GM21717 (cell line): ENCODE data around the gene CNKSR1.

Experiments
- ATAC-seq: cut with Tn5 transposase; IDR thresholded peaks from one replicate; pipeline ENCODE4 v1.9.1; 2021; ENCODE audit warnings: mild to moderate bottlenecking, moderate library complexity; ENCODE audit not compliant: unreplicated experiment

CNKSR1 gene, protein sequence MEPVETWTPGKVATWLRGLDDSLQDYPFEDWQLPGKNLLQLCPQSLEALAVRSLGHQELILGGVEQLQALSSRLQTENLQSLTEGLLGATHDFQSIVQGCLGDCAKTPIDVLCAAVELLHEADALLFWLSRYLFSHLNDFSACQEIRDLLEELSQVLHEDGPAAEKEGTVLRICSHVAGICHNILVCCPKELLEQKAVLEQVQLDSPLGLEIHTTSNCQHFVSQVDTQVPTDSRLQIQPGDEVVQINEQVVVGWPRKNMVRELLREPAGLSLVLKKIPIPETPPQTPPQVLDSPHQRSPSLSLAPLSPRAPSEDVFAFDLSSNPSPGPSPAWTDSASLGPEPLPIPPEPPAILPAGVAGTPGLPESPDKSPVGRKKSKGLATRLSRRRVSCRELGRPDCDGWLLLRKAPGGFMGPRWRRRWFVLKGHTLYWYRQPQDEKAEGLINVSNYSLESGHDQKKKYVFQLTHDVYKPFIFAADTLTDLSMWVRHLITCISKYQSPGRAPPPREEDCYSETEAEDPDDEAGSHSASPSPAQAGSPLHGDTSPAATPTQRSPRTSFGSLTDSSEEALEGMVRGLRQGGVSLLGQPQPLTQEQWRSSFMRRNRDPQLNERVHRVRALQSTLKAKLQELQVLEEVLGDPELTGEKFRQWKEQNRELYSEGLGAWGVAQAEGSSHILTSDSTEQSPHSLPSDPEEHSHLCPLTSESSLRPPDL

DNA sequence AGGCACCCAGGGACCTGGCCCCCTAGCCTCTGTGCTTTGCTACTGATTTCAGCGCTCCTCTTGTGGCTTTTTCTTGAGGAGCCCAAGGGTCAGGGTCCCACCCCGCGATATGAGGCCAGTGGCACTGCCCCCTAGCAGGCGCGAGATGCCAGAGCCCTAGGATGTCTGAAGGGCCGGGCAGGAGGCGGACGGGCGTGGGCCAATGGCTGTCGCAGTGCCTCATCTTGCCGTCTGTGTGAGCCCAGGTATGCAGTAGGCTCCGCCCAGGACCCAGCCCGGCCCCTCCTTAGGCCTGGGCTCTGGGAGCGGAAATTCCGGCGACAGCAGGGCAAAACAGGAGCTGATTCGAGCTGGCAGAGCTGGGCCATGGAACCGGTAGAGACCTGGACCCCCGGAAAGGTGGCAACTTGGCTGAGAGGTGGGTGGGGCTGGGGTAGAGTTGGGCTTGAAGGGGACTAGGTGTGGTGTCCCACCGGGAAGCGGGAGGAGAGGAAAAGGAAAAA is at the start of gene CNKSR1:
Gene CNKSR1, plus strand, starts transcription at position 310 of the 503 bp plus-strand sequence. Its CDS starts 57 bp downstream, at position 367.
- no peak for ATAC-seq

DNA sequence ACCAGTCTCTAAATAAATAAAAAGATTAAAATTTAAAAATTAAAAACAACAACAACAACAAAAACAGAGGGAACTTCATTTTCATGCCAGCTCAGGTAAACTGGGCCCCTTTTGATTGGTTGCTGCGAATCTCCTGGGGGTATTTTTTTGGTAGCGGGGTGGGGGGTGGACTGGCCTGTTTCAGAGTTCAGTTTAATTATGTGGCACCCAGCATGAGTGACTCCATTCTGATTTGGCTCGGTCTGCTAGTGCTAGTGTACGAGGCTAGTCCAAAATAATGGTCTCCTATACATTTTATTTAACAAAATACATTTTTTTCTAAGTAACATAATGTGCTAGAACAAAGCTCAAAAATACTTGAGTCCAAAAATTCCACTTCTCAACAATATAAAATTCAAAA is 47.5 kb upstream of the CNKSR1 start:
- ATAC-seq: no peak

DNA sequence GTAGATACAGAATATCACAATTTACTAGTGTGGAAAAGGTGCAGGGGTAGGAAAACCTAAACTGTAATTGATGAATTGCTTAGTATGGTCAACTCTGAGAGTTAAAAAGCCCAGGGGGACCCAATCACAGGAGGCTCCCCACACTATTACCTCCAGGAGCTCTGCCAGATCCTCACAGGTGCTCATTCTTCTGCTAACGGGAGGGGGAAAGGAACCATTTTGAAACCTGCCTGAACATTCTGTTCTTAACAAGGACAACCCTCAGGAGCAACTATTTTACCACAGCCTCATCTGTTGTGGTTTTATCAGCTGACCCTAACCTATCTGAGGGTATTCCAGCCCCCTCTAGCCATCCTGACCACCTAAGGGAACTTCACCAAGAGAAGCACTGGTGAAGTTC is 46.6 kb upstream of the CNKSR1 start:
- no peak for ATAC-seq

DNA sequence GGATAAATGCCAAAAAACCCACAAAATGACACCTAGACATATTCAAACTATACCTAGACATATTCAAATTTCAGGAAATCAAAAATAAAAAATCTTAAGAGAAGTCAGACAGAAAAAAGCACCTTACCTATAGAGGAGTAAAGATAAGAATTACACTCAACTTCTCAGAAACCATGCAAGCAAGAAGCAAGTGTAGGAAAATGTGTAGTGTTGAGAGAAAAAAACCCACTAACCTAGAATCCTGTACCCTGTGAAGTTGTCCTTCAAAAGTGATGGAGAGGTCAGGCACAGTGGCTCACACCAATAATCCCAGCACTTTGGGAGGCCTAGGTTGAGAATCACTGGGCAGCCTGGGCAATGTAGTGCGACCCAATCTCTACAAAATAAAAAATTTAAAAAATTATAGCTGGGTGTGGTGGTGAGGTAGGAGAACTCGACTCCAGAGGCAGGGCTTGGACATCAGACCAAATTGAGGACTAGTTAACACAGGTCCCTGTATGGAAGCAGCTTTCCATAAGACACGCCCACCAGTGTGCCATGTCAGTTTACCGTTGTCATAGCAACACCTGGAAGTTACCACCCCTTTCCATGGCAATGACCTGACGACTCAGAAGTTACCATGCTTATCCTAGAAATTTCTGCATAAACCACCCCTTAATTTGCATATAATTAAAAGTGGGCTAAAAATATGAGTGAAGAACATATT is 45.0 kb upstream of the CNKSR1 start:
- ATAC-seq: no peak

DNA sequence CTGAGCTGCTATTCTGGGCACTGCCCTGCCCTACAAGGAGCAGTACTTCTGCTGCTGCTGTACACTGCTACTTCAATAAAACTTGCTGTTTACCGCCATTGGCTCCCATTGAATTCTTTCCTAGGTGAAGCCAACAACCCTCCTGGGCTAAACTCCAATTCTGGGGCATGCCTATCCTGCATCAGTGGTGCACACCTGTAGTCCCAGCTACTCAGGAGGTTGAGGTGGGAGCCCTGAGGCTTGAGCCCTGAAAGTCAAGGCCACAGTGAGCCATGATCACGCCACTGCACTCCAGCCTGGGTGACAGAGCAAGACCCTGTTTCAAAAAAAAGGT is 44.5 kb upstream of the CNKSR1 start:
- no peak for ATAC-seq

DNA sequence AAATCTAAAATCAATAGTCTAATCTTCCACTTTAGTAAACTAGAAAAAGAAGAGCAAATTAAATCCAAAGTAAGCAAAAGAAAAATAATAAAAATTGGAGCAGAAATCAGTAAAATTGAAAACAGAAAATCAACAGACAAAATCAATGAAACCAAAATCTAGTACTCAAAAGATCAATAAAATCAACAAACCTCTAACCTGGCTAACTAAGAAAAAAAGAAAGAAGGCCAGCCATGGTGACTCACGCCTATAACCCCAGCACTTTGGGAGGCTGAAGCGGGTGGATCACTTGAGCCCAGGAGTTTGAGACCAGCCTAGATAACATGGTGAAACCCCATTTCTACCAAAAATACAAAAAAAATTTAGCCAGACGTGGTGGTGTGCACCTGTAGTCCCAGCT is 42.8 kb upstream of the CNKSR1 start:
- ATAC-seq: no peak

DNA sequence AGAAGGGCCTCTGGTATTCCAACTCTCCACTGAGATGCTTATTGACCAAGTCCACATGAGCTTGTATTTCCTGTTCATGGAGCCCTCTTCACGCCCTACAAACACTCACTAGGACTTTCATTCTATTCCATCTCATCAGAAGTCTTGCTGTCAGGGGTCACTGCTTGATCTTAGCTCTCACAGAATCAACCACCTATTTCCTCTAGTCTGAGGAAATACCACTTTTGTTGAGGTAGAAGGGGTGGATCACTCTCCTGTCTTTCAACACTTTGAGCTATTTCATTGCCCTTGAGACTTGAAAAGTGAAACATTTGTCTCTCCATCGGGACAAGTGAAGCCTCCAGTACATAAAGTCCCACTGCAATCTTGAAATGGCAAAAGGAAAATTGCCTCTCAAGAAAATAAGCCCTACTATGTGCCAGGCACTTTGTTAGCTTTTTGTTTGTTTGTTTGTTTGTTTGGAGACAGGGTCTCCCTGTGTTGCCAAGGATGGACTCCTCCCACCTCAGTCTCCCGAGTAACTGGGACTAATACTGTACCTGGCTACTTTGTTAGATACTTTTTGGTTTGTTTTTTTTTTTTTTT is 38.2 kb upstream of the CNKSR1 start:
- ATAC-seq: no peak

DNA sequence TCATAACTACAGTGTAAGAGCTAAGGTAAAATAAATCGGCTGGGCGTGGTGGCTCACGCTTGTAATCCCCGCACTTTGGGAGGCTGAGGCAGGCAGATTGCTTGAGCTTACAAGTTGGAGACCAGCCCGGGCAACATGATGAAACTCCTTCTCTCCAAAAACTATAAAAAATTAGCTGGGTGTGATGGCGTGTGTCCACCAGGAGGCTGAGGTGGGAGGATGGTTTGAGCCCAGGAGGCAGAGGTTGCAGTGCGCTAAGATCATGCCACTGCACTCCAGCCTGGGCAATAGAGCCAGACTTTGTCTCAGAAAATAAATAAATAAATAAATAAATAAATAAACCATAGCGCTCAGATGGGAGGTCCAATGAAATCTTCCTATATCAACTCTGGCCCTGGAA is 35.1 kb upstream of the CNKSR1 start:
- no peak for ATAC-seq

DNA sequence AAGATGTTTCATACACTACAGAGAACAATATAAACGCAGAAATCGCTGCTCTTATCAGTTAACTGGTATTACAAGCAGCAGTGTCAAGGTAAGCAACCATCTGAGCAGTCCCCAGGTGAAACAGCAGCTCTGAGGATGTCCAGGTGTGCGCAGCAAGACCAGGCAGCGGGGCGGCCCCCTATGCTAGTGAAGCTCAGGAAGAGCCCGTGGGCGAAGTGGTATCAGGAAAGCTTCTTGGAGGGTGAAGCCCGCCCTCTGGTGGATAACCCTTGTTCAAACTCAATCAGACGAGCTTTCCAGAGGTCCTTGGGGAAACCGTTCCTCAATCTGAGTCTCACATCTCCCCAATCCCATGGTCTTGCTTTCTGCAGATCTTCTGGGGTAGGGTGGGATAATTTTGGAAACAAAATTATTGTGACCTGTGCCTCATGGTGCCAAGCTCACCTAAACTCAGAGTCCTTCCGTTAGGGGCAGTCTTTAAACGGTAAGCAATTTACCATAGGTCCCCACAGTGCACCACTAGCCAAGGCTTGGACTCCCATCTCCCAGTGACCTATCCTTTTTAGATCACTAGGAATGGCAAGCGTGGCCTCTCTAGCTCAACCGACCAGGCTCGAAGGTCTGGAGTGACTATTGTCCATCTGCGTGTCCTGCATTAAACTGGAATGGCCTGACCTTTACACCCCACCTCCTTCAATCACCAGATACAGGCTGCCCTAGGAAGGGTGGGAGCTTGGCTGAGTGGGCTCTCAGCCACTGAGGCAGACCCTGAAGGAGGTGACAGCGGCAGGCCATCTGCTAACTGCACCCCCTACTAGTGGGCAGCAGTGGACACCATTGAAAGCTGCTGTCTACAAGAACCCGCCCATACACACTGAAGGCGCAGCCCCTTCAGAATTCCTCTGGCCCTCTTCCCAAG is 32.0 kb upstream of the CNKSR1 start:
- ATAC-seq: no peak

DNA sequence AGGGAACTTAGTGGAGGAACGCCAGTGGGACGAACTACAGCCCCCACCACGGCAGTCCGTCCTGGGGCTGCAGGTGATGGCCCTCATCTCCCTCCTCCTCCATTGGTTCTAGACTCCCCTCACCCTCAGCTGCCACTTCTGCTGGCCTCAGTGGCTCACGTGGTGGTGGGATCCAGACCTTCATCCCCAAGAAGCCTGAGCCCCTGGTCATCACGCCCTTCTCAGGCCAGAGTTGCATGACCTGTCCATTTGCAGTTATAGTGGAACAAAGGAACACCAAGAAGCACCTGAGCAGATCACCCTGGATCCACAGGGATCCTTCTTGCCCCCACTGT is 31.4 kb upstream of the CNKSR1 start:
- ATAC-seq: no peak

DNA sequence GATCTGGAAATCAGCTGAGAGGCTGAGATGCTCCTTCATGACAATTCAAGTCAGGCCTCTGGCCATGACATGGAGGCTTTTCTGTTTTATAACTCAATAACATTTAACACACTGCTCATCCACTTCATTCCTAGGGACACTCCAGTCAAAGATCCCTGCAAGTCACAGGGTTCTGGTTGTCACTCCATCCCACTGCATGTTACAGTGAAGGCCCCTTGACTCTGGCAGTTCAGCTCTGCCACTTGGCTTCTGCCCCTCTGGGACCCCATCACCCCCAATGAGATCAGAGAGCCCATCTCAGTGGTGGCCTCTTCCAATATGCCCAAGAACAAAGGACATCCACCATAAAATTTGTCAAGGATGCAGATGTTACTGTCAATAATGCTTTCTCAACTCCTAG is 28.4 kb upstream of the CNKSR1 start:
- ATAC-seq: no peak

DNA sequence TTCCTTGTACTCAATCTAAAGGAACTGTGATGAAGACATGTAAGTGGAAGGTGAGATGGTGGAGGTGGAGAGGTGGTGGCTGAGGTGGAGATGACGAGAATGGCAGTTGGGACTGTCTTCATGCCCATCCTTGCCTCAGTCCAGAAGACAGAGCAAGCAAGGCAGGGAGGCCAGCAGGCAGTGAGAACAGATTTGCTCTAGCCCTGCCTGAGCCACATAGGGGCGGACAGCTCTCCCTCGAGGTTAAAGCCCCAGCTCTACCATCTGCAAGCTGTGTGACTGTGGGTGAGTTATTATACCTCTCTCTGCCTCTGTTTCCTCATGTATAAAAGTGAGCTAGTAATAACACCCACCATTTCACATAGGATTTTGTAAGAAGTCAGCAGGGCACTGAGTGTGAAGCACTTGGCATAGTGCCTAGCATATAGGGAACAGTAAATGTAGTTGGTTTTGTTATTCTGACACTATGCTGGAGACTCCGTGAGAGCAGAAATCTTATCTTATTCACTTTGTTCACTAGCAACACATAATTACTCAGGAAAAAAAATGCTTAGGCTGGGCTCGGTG is 23.2 kb upstream of the CNKSR1 start:
- no peak for ATAC-seq

DNA sequence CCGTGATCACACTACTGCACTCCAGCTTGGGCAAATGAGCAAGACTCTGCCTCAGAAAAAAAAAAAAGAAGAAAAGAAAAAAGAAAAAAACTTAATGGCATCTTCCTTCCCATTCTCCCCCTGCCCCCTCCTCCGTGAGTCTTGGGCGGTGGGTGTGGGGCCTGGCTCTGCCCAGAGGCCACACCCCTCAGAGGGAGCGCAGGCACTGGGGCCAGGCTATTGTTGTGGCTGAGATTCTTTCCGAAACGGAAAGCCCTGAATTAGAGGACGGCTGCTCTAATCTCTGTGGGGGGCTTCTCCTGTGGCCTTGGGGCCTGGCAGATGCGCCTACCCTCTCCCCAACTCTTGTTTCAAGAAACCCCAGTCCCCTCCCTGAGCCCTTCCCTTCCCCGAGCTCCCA is 22.5 kb upstream of the CNKSR1 start:
- ATAC-seq: no peak

DNA sequence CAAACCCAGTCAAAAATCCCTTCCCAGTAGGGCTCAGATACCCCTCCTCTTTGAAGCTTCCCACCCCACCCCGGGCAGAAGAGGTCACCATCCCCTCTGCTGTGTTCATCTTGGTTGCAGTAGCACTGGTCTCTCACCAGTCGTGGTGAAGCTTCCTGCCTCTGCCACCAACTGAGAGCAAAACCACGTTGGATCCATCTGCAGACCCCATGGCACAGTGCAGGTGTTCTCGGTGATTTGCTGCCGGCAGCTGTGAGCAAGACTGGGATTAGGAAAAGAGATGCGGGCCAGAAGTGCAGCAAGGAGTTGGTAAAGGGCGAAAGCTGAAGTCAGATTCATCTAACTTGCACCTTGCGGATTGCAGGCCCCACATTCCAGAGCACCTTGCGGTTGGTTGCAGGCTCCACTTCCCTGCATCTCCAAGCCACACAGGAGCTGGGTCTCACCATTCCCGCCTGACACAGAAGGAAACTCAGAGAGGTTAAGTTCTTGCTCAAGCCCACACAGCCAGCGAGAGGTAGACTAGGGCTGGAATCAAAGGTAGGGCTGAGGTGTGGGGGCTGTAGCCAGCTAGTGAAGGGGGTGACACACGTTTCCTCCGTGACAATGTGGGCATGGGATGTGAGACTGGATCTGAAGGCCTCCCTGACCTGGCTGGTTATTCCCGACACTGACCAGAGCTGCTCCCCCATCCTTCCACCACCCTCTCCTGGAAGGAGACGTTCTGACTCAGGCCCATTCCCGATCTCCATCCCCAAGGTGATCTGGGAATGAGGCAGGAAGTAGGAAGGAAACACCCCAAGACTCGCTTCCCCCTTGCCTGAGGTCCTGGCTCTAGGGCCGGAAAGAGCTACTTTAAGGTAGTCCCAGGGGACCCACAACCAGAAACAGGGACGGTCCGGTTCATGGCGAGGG is 21.7 kb upstream of the CNKSR1 start:
- no peak for ATAC-seq

DNA sequence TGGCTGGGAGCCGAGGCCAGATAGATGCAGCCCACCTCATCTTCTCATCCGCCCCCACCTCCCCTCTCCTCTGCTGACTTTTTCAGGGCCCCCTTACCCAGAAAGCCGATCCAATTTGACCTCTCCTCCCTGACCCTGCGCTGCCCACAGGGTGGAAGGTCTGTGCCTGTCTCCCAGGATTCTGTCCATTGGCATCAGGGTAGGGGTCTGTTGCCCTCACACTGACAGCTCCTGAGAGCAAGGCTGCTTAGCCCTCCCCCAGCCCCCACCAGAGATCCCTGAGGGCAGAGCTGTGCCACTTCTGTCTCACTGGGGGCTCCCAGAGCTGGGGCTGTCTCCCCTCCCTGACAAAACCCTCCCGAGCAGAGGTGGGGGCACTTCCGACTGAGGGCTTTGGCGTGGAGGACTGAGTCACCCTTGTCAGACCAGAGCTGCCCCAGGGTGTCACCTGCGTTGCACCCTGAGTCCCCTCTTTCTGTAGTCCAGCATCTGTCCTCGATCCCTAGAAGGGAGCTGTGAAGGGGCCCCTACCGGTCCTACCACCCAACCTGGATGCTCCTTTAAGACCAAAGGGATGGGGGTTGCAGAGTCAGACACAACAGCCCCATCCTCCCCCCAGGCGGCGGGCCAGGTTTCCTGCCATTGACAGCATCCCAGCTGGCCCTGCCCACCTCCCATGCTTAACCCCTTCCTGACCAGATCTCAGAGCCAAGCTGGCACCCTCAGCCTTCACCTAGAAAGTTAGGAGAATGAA is 20.8 kb upstream of the CNKSR1 start:
- no peak for ATAC-seq

DNA sequence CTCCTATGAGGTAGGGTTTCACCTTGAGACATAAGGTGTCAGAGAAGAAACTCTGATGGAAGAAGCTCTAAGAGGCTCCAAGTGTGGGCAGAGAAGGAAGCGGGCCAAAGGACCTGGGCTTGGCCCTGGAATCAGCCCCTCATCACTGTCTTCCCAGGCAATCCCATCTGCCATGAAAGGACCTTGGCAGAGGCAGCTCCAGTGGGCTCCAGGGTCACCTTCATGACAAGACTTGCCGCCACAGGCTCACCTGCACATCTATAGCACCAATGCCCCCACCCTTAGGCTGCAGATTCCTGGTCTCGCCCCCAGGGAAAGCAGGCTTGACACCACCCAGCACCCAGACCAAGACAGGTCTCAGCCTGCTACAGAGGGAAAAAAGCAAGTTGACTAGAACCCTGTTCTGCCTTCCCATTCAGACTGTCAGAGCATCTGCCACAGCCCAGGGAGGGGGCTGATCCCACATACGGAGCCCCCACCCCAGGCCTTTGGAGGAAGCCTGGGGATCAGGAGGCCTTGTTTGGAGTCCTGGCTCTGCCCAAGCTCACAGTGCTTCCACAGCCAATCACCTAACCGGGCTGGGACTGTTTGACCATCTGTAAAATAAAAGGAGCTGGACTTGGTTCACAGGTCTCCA is 18.9 kb upstream of the CNKSR1 start:
- no peak for ATAC-seq

DNA sequence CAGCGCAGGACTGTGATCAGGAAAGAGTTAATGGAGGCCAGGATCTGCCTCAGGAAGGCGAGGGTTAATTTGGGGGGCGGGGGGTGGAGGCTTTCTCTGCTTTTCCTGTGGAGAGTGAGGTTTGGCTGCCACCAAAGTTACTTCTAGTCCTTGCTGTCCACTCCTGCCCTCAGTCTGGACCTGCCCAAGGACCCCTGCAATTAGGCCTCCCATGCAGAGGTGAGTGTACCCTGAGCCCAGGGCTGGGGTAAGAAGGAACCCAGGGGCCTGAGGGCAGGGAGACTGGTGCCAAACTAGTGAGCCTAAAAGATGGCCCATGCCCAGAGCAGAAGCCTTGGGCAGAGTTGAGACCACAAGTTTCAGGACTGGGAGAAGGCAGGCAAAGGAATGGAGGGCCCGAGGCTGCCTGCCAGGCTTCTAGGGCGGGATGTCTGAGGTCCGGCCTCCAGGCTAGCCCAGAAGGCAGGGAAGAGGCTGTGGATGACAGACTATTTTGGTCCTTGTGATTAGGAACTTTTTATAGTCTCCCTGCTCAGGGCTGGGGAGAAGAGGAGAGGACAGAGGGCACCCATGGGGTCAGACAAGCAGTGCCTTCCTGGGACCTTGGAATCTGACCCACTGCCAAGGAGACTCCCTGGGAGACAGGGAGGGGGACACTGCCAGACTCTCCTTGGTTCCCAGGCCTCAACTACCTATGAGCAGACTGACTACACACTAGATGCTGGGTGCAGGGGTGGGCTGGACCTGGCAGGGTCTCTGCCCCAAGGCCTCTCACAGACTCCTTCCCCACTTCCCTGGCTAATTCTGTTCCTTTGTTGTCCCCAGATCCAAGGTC is 18.2 kb upstream of the CNKSR1 start, which contains the start of gene FAM110D:
Gene FAM110D, plus strand, starts transcription at position 172 of the 835 bp plus-strand sequence. CDS start 2,213 bp downstream, outside the sequence.
- no peak for ATAC-seq
